GM12872 (cell line): ENCODE measurements around the gene HTR4.

Experiments used
- TF ChIP-seq, protein P1 (sequence below): IDR thresholded peaks from 3 replicates; pipeline ENCODE4 v1.5.1; 2011; ENCODE audit warnings: low read depth, mild to moderate bottlenecking, low read length, moderate library complexity; ENCODE audit not compliant: insufficient read depth

Gene HTR4

DNA sequence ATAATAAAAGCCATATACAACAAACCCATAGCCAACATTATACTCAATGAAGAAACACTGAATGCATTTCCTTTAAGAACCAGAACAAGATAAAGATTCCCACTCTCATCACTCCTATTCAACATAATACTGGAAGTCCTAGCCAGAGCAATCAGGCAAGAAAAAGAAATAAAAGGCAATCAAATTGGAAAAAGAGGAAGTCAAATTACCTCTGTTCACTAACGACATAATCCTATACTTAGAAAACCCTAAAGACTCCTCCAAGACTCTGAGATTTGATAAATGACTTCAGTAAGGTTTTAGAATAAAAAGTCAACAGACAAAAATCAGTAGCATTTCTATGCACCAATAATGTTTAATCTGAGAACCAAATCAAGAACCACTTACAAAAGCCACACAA, 36.6 kb upstream of the HTR4 start:
- TF ChIP-seq, protein P1, sequence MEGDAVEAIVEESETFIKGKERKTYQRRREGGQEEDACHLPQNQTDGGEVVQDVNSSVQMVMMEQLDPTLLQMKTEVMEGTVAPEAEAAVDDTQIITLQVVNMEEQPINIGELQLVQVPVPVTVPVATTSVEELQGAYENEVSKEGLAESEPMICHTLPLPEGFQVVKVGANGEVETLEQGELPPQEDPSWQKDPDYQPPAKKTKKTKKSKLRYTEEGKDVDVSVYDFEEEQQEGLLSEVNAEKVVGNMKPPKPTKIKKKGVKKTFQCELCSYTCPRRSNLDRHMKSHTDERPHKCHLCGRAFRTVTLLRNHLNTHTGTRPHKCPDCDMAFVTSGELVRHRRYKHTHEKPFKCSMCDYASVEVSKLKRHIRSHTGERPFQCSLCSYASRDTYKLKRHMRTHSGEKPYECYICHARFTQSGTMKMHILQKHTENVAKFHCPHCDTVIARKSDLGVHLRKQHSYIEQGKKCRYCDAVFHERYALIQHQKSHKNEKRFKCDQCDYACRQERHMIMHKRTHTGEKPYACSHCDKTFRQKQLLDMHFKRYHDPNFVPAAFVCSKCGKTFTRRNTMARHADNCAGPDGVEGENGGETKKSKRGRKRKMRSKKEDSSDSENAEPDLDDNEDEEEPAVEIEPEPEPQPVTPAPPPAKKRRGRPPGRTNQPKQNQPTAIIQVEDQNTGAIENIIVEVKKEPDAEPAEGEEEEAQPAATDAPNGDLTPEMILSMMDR = no peak

DNA sequence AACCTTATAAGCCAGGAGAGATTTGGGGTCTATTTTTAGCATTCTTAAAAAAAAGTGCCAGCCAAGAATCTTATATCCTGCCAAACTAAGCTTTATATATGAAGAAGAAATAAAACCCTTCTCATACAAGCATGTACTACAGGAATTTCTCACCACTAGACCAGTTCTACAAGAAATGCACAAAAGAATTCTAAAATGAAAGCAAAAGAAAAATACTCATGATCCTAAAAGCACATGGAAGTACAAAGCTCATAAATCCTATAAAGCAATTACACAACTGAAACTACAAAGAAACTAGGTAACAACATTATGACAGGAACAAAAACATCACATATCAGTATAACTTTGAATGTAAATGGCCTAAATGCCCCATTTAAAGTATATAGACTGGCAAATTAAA, 34.5 kb upstream of the HTR4 start:
- TF ChIP-seq, protein P1 = no peak

DNA sequence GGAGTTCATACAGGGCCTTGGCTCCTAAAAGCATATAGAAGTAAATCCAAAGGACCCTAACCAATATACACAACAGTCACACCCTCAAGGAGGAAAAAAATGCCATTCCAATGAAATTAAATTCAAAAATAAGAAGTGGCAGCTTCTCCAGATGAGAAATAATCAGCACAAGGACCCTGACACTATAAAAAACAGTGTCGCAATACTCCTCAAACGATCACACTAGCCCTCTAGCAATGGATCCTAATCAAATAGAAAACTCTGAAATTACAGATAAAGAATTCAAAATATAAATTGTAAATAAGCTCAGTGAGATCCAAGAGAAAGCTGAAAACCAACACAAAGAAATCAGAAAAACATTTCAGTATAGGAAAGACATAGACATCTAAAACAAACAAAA, 33.5 kb upstream of the HTR4 start:
- TF ChIP-seq, protein P1 = no peak

DNA sequence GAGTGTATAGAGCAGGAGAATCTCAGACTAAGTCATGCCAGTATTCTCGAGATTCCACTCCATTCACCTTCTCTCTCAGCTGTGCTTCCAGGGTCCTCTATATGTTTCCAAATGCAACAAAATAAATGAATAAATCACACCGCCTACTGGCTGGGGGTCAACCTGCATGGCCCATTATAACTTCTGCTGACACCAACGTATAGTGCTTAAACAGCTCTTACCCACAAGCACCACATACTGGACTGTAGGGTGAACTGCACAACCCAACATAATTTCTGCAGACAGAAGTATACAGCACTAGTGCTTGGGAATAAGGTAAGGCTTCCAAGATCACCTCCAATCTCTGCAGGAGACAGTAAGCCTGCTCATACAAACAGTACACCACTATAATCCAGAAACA, 33.1 kb upstream of the HTR4 start:
- TF ChIP-seq, protein P1 = peak; percentile 74

DNA sequence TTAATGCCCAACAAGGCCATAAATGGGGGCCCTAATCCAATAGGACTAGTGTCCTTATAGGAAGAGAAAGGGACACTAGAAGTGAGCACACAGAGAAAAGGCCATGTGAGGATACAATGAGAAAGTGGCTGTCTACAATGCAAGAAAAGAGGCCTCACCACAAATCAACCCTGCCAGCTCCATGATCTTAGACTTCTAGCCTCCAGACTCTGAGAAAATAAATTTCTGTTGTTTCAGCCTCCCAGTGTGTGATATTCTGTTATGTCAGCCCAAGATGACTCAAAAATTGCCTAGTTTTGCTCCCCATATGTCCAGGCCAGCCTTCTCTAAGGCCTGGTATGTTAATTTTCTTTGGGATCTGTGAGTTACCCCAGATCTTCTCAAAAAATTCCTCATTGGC, 32.3 kb upstream of the HTR4 start:
- TF ChIP-seq, protein P1 = no peak

DNA sequence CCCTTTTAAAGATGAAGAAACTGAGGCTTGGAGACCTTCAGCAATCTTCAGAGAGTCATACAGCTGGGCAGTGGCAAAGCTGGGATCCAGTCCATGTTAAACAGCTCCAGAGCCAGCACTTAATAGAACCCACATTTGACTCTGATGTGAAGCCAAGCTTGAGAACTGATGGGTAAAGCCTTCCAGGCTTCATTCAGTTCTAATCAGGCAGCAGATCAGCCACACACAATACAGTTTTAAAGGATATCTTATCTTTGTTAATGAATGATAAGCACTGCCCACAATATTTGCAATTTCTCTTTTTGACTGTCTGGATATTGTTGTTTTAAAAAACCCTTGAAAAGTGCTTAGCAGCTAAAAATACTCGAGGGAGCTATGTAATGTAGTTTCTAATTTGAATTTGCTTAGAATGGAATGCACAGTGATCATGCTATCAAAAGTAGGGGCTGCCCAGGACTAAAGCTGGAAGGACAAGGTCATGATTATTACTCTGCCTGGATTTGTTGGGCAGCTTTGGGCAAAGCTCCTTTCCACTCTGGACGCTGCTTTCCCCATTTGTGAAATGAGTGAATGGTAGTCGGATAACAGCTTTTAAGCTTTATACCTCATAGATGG, 31.3 kb upstream of the HTR4 start:
- TF ChIP-seq, protein P1 = no peak

DNA sequence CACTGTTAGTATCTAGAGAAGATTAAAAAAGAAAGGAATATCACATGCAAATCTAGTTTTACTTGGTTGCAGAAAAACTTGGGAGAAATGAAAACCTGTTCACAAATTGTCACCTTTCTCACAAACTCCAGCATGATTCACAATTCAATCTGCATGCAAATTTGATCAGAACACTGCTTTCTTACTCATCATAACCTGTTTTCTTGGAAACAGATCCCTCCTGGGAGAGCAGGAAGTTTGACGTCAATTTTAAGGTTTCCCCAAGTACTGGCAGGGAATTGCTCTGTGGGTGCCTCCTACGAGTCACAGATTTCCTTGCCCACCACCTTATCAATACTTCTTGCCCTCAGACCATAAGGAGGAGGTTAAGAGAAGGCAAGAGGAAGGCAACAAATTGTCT, 30.2 kb upstream of the HTR4 start:
- TF ChIP-seq, protein P1 = no peak
